Activated CD4-positive, alpha-beta T cell treated with anti-CD3 and anti-CD28 coated beads for 48 hours (primary cell): ENCODE data around the gene OFD1.
A peak's percentile ranks its signal among the peaks of the same experiment; 100 is the strongest.
"Not testable (repeated sequence)": the region's sequence is repeated elsewhere in the genome, so short reads cannot be mapped to it uniquely, and the experiment has no call there.

Experiments used
- DNase-seq: peaks from one replicate; pipeline ENCODE4 v3.0.0-alpha.2; 2020

Gene OFD1

GRCh38 chrX:13702111-13702789 lies 32.3 kb upstream of the OFD1 start:
- DNase-seq = no peak

- no peak for DNase-seq
Observed at GRCh38 chrX:13703135-13703534, 31.4 kb upstream of the OFD1 start.

- DNase-seq = no peak
Observed at GRCh38 chrX:13703589-13703988, 31.0 kb upstream of the OFD1 start.

- DNase-seq = no peak
Observed at GRCh38 chrX:13711141-13711540, 23.4 kb upstream of the OFD1 start.

- DNase-seq = no peak
Observed at GRCh38 chrX:13716455-13716854, 18.1 kb upstream of the OFD1 start.

GRCh38 chrX:13716905-13717304 lies 17.6 kb upstream of the OFD1 start:
- DNase-seq = peak; percentile 14

GRCh38 chrX:13717700-13718472 lies 16.7 kb upstream of the OFD1 start:
- no peak for DNase-seq

- no peak for DNase-seq
Observed at GRCh38 chrX:13719192-13719856, 15.2 kb upstream of the OFD1 start.

GRCh38 chrX:13721371-13721770 lies 13.2 kb upstream of the OFD1 start:
- DNase-seq = no peak

- no peak for DNase-seq
Observed at GRCh38 chrX:13721819-13722519, 12.6 kb upstream of the OFD1 start.

- peak; percentile 56 for DNase-seq
Observed at GRCh38 chrX:13724878-13725277, 9.7 kb upstream of the OFD1 start.

- not testable (repeated sequence) for DNase-seq
Observed at GRCh38 chrX:13726583-13726982, 8.0 kb upstream of the OFD1 start.

GRCh38 chrX:13730523-13730922 lies 4.0 kb upstream of the OFD1 start:
- not testable (repeated sequence) for DNase-seq

- DNase-seq = no peak
Observed at GRCh38 chrX:13732246-13733067, 2.1 kb upstream of the OFD1 start.

- DNase-seq = no peak
Observed at GRCh38 chrX:13733506-13733905, 1.0 kb upstream of the OFD1 start.

GRCh38 chrX:13741695-13742094 lies 7.1 kb downstream of the OFD1 start:
- DNase-seq = no peak

- DNase-seq = peak; percentile 59
Observed at GRCh38 chrX:13742397-13743176, 8.0 kb downstream of the OFD1 start.

GRCh38 chrX:13747836-13748235 lies 13.3 kb downstream of the OFD1 start:
- peak; percentile 20 for DNase-seq

- DNase-seq = no peak
Observed at GRCh38 chrX:13748486-13748885, 13.9 kb downstream of the OFD1 start.

- DNase-seq = no peak
Observed at GRCh38 chrX:13750204-13750603, 15.7 kb downstream of the OFD1 start.

- no peak for DNase-seq
Observed at GRCh38 chrX:13750812-13751211, 16.3 kb downstream of the OFD1 start.

GRCh38 chrX:13752141-13752540 lies 17.6 kb downstream of the OFD1 start:
- DNase-seq = no peak
